NCI-H1105 (cell line): ENCODE data around the gene METTL26.

ENCODE experiments used
- DNase-seq: peaks from one replicate; lab custom pipeline; 2025; lab: John Stamatoyannopoulos, UW

METTL26 gene

DNA sequence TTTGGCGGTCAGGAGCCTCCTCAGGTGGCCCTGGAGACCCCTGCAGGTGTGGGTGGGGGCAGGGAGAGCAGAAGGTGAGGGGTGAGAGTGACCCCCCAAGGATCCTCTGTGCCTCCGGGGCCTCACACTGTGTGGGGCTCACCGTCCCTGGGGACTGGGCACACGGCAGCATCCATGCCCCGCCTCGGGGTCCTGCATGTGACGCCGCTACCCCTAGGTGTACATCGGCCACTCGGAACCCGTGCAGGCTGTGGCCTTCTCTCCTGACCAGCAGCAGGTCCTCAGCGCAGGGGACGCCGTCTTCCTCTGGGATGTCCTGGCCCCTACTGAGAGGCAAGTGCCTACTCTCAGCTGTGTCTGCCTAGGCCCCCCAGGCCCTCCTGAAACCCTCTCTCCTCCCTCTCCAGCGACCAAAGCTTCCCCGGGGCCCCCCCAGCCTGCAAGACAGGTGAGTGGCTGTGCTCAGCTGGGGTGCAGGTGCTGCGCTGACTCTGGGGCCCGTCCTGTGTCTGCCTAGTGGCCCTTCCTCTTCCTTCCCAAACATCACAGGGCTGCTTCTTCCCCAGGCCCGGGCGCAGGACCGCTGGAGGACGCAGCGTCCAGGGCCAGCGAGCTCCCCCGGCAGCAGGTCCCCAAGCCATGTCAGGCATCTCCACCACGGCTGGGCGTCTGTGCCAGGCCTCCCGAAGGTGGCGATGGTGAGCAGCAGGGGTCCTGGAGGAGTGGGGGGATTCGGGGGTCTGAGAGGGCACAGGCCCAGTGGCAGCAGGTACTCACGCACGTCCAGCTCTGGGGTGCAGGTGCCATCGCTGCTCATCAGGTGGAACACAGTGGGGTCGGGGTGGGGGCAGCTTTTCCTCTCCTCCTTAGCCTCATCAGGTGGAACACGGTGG, 22.8 kb upstream of the METTL26 start:
- DNase-seq = no peak

DNA sequence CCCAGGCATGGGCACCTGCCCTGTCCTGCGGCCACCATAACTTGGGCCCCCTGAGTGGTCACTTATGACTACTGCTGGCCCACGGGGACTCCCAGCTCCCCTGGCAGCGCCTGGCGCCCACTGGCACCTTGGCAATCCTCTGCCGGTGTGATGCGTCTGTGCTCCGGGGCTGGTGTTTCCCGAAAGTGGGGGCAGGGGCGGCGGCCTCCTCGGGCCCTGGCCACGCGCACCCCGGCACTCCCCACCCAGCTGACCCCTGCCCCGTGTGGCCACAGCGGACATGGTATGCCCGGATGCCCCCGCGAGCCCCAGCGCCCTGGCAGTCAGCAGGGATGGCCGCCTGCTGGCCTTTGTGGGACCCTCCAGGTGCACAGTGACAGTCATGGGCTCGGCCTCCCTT, 21.4 kb upstream of the METTL26 start:
- DNase-seq = no peak

DNA sequence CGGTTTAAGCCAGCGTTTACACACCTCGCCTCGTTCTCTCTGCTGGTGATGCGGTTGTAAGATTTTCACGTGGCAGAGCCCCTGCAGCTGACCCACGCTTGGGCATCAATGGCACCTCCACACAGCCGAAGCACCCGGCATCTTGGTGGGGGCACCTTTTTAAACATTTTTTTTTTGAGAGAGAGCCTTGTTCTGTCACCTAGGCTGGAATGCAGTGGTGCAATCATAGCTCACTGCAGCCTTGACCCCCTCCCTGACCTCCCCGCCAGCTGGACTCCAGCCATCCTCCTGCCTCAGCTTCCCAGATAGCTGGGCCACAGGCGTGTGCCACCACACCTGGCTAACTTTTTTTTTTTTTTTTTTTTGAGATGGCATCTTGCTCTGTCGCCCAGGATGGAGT, 17.9 kb upstream of the METTL26 start:
- no peak for DNase-seq

DNA sequence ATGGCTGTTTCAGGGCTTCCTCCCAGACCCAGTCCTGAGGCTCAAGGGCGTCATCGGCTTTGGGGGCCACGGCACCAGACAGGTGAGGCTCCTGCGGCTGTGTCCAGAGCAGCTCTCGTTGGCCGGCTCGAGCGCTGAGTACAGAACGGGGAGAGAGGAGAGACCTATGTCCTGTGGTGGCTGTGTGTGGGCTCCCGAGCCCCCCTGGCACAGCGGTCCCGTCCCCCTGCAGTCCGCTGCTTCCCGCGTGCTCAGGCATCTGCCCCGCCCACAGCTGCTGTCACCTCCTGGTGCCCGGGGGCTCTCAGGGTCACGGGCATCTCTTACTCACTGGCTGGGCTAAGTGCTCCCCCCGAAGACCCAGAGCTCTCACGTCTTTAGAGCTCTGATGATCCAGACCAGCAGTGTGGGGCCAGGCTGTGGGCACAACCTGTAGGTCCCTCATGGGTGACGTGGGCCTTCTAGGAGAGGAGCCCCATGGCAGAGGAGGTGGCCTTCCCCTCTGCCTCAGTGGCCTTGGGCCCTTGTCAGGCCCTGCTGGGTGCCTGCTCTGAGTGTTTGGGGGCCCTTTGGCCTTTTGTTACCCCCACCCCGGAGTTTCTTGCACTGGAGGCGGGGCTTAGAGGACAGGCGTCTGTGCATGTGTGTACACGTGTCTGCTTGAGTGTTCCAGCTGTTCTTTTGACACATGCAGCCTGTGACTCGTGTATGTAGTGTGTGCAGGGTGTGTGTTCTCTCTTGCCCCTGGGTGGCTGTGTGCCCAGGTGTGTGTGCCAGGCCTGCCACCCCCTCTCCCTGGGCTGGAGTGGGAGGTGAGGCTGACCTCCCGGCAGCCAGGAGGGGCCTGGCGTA, 16.6 kb upstream of the METTL26 start:
- no peak for DNase-seq

DNA sequence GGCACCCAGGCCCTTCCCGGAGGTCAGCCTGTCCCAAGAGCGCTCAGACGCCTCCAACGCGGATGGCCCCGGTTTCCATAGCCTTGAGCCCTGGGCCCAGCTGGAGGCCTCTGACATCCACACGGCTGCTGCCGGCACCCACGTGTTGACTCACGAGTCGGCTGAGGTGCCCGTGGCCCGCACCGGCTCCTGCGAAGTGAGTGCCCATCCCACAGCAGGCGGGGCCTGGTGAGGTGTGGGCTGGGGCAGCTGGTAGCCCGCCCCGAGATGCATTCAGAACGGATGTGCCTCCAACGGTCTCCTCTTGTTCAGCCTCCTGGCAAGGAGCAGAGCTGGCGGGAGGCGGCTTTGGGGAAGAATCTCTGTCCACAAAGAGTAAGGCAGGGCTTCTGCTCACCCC, 15.7 kb upstream of the METTL26 start:
- DNase-seq = no peak

DNA sequence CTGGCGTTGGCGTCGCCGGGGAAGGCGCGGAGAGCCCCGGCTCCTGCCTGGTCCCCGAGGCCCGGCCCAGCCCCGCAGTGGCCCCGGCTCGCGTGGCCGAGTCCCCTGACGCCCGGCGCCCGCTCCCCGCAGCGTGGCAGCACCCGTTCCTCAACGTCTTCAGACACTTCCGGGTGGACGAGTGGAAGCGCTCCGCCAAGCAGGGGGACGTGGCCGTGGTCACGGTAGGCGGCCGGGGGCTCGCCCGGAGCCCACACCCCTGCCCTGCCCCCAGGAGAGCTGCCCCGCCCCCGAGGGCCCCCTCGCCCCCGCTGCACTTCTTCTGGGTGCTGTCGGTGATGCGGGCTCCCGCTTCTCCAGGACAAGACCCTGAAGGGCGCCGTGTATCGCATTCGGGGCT, 13.5 kb upstream of the METTL26 start:
- DNase-seq = no peak

DNA sequence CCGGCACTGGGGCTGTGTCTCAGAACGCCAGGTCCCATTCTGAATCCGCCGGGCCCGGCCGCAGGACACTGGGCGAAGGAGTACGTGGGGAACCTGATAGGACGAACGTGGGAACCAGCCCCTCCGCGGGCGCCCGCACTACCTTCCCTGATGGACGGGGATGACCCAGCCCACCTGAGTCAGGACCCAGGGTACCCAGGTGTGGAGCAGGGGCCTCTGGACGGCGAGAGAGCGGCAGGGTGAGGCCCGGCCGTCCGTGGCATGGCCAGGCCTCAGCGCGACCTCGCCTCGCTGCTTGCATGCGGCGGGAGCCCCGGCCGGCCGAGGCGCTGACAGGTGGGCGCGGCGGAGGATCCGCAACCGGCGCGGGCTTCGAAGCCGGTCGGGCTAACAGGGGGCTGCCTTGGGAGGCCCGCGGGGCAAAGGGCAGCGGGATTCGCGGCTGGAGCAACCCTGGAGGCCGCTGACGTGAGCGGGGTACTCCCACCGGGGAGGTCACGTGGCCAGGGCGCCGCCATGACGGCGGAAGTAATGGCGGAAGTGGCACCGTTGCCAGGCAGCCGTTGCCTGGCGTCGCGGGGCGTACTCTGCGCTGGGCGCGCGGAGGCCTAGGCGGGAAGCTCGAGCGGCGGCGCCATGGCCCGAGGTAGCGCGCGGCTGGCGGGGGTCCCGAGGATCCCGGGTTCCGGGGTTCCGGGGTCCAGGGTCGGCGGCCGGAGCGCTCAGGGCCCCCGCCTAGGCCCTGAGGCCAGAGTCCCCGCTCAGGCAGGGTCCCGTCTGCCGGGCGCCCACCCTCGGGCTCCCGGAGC, 12.9 kb upstream of the METTL26 start, which contains the start of gene WDR90:
WDR90 (plus strand) TSS at position 585 of the 809 bp plus-strand sequence; CDS start at position 637, 52 bp downstream.
- peak; percentile 83 for DNase-seq

DNA sequence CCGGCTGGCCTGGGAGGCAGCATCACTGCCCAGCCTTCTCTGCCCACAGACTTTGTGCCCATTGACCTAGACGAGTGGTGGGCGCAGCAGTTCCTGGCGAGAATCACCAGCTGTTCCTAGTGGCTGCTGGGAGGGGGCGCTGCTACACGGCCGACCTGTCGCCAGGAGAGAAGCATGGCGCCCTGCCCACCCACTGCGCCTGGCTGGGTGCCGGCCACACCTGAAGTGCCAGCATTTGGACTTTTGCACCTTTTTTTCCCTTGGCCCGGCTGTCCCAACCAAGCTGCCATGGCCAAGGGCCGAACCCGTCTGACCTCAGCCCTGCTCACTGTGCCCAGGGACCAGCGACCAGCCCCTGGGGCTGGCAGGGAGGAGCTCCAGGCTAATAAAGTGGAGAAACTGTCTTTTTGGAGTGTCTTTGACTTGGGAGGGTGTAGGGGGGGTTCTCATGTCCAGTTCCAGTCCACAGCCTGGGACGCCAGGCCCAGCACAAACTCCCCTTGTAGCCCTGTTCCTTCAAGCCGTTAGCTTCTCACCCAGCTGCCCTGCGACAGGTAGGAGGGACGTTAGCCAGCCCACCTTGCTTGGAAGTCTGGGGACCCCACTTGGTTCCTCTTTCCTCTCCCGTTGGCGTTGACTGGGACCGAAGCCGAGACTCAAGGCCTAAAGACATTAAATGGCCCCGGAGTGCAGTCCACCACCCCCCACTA, 12.1 kb upstream of the METTL26 start:
- peak; percentile 17 for DNase-seq

DNA sequence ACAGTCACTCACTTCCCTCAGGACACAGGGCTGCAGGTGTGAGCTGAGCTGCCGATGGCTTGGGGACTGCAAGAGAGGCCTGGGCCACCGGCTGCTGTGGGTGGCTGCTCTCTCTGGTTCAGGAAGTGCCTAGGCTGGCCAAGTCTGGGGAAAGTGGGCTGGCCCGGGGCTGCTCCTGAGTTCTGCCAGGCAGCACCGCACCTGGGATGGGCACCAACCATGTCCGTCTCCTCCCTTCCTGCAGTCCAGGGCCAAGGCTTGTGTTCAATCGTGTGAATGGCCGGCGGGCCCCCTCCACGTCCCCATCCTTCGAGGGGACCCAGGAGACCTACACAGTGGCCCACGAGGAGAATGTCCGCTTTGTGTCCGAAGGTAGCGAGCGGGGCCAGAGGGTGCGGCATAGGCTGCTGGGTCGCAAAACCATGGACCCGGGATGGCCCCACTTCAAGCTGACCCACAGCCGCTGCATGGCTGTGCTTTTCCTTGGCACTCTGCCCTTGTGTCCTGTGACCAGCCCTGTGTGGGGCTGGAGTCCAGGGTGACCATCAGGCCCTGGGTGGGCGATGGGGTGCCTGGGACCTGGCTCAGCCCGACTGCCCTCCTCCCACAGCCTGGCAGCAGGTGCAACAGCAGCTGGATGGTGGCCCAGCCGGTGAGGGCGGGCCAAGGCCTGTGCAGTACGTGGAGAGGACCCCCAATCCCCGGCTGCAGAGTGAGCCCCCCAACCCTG, 11.2 kb upstream of the METTL26 start:
- DNase-seq = no peak

DNA sequence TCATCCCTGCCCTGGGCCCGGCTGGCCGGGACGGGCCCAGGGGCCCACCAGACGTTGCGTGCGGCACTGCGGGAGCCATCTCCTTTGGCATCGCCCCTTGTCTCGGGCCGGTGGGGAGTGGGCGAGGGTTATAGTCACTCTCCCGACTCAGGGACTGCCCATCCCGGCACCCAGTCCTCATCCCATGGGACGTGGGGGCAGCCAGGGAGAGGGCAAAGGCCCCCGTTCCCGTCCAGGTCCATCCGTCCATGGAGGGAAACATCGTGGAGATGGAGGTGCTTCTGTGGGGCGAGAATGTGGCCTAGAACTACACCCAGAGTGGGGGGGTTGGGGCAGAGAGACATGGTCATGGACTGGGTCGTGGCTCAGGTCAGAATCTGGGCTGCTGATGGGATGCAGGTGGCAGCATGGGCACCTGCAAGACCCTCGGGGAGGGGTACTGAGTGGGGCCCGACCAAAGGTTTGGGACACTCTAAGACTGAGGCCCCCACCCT, 10.6 kb upstream of the METTL26 start:
- no peak for DNase-seq

DNA sequence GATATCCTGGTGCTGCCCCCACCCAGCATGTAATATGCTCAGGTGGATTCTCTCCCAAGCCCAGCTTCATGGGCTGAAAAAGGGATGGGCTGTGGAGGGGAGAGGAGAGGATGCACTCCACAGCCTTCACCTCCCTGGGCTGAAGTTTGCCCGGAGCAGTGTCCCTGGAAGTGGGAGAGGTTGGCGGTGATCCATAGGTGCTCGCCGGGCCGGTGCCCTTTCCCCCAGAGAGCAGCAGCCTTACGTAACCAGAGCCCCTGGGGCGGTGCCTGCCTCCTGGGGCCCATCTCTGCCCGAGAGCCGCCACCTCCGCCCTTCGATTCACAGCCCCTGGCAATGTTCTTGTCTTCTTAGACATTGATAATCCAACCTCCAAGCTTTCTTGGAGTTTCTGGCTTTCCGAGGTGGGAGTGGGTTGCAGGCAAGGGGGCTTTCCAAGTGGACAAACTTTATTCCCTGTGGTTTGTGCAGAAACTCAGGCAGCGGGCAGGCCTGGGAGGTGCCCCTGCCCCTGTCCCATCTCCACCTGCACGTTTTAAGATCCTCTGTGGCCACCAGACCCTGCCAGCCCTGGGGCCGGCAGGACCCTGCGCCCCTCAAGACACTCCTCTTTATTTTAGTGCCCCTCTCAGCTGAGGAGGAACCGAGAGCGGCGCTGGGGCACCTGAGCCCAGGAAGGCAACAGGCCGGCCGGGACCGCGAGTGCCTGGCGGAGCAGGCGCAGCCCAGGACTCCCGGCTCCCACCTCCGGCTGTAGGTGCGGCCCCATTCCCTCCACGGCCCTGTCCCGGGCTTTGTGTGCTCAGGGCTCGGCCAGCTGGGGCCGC, 10.0 kb upstream of the METTL26 start:
- DNase-seq = no peak

DNA sequence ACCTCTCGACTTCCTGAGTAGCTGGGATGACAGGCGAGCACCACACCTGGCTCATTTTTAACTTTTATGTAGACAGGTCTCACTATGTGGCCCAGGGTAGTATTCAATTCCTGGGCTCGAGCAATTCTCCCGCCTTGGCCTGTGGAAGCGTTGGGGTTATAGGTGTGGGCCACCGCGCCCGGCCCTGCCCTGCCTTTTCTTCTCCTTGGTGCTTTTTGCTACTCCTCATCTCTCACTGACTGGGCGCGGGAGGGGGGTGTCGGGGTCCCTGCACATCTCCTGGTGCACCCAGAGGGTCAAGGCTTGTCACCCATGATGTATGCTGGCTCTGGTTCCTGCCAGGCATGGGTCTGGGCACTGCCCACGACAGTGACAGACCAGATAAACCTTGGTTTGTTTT, 8.5 kb upstream of the METTL26 start:
- no peak for DNase-seq

DNA sequence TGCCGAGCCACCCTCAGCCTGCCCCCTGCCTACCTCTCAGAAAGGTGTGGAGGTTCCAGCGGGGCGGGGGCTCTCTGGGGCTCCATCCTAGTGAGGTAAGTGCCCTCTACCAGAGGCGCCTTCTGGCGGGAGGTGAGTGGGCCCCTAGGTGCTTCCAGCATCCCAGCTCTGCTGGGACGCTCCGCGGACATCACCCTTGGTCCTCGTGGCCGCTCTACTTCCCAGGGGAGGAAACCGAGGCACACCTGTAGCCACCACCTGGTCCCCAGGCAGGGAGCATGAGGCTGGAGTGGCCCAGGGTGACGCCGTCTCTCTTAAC, 6.9 kb upstream of the METTL26 start:
- DNase-seq = no peak

DNA sequence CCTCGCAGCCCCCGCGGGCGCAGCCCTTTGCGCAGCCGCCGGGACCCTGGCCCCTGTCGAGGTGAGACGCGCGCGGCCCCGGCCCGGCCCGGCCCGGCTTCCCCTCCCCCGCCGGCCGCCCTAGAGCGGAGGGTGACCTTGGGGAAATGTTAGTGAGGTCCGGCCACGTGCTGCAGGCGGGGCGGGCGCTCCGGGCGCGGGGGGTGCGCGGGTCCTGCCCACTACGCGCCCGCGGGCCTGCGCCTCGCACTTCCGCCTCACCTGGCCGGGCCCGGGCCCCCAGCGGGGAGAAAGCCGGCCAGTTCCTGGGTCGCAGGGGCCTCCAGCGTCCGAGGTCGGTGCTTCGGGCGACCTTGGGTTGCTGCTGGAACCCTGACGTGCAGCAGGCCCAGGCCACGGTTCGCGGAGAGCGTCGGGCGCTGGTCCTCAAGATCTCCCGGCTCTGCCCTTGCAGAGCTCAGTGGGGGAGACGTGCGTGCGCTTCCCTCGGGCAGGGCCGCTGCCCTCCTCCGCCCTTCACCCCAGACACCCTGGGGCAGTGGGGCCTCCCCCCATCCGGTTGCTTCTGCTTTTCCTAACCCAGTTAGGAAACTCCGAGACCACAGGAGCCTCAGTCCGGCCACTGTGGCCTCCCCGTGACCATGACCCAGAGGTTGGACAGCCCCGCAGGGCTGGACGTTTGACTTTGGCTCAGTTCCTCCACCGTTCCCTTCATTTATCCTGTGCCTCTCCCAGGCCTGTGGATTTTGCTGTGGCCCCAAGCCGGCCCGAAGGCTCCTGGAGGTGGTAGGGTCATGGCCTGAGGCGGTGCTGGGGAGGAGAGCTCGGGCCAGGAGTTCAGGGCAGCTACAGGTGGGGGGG, 6.3 kb upstream of the METTL26 start:
- DNase-seq = no peak

DNA sequence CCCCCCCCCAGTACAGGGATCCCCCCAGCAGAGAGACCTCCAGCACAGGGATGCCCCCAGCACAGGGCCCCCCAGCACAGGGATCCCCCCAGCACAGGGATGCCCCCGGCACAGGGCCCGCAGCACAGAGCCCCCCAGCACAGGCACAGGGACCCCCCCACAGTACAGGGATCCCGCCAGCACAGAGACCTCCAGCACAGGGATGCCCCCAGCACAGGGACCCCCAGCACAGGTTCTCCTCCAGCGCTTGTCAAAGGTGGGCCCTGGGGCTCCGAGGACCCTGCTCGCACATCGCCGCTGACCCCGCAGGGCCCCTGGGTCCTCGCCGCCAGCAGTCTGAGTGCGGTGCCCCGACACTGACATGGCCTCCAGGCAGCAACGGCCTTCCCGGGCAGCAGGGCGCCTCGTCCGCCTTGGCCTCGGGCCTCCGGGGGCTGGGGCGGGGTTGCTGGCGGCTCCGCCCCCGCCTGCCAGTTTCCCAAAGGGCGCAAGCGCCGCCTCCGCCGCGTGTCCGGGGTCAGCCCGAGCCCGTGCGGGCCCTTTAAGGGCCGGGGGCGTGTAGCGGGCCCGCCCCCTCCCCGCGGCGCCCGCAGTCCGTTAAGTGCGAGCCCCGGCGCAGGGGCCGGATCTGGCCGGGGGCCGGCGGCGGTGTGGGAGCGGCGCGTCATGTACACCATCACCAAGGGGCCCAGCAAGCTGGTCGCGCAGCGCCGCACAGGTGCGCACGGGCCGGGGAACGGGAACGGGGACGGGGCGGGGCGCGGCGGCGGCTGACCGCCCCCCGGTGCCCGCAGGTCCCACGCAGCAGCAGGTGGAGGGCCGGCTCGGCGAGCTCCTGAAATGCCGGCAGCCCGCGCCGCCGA, 5.5 kb upstream of the METTL26 start, which contains the start of gene MCRIP2:
MCRIP2 (plus strand) TSS at position 503 of the 863 bp plus-strand sequence; CDS start at position 667, 164 bp downstream.
- DNase-seq = peak; percentile 13

DNA sequence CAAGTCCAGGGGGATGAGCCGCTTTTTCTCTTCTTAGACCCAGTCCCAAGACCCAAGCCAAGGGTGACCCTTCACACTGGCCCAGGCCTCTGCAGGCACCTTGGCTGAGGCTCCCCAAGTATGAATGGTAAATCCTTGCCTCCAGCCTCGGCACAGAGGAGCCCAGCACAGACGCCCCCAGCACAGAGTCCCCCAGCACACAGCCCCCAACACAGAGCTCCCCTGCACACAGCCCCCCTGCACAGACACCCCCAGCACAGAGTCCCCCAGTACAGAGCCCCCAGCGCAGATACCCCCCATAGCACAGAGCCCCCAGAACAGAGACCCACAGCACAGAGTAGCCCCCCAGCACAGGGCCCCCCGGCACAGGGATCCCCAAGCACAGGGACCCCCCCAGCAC, 4.5 kb upstream of the METTL26 start:
- DNase-seq = no peak

DNA sequence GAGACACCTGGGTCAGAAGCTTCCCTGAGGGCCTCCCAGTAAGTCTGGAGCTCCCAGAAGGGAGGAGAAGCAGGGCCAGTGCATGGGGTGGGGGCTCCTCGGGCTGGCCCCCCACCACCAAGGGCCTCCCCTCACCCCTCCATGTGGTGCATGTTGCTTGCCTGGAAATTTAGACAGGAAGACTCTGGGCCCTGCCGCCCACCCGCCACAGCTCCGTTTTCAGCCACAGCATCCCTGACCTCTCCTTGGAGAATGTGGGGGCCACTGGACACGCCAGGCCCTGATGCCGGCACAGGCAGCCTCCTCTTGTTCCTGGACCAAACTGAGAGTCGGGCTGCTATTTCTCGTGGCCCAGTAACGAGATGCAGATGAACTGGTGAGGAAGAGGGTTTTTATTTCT, 2.7 kb upstream of the METTL26 start:
- DNase-seq = no peak

DNA sequence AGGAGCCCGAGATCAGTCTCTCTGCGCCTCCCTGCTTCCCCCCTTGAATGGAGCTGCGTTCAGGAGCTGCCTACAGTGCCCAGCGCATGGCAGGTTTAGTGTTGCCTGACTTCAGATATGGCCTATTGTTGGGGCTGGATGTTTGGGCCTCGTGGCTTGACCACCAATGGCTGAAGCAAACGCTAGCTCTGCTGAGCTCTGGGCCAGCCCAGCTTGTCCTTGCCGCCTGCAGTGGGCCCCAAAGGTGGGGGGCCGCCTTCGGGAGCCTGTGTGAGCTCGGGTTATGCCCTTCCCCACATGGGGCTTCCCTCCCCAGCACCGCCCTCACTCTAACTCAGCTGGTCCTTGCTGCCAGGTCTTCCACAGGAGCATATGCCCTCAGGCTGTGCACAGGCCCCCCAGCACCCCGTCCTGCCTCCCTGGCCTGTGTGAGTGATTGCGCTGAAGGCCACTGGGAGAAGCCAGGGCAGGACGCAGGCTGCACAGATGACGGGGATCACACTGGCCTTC, 2.0 kb upstream of the METTL26 start:
- no peak for DNase-seq
